Ovary (tissue), 3 donors: ENCODE measurements around the gene FBXL7.

ENCODE experiments used
- EP300 ChIP-seq: sonication (generic); formaldehyde crosslinking; IDR thresholded peaks from one replicate; pipeline ENCODE4 v1.6.1; 2017; ENCODE audit warnings: antibody characterized with exemption
- POLR2A ChIP-seq: fragments of 450-650 bp; IDR thresholded peaks from one replicate; pipeline ENCODE4 v1.6.1; 2017; ENCODE audit warnings: antibody characterized with exemption, mild to moderate bottlenecking, moderate library complexity
- TF ChIP-seq, protein P1 (sequence below), 3 donors: fragments of 450-650 bp in 2 of 3; fragments of 200-600 bp in 1 of 3; IDR thresholded peaks; one replicate each; pipeline versions ENCODE4 v1.5.1 to v1.8.0; 2016 to 2022; ENCODE audit warnings: antibody characterized with exemption in 3 of 3, mild to moderate bottlenecking in 1 of 3
- donor health status: DM: no; HTN: no; CAD: no.

DNA sequence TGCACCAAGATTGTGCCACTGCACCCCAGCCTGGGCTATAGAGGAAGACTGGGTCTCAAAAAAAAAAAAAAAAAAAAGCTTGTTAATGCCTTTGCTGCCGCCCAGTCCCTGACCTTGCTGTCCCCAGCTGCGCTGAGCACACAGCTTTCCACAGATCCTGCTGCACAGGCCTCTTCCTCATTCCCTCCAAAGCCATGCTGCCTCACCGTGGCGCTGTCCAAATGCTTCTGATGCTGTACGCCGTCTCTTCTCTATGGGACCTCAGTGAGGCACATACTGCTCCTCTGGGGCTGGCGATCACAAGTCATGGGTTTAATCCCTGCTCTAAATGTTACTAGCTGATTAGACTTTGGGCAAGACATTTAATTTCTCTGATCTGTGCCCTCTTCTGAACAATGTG, 234.1 kb downstream of the FBXL7 start:
- TF ChIP-seq, protein P1, sequence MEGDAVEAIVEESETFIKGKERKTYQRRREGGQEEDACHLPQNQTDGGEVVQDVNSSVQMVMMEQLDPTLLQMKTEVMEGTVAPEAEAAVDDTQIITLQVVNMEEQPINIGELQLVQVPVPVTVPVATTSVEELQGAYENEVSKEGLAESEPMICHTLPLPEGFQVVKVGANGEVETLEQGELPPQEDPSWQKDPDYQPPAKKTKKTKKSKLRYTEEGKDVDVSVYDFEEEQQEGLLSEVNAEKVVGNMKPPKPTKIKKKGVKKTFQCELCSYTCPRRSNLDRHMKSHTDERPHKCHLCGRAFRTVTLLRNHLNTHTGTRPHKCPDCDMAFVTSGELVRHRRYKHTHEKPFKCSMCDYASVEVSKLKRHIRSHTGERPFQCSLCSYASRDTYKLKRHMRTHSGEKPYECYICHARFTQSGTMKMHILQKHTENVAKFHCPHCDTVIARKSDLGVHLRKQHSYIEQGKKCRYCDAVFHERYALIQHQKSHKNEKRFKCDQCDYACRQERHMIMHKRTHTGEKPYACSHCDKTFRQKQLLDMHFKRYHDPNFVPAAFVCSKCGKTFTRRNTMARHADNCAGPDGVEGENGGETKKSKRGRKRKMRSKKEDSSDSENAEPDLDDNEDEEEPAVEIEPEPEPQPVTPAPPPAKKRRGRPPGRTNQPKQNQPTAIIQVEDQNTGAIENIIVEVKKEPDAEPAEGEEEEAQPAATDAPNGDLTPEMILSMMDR (IDR thresholded peaks at IDR 0.05): no peak
- TF ChIP-seq EP300 (no peak), POLR2A (no peak)
